HG03571 (cell line): Measurements from ENCODE around the gene OSBPL3.

Experiments
- ATAC-seq: cut with Tn5 transposase; IDR thresholded peaks from one replicate; pipeline ENCODE4 v1.9.1; 2021; ENCODE audit not compliant: unreplicated experiment

Gene OSBPL3

GRCh38 chr7:24899905-24900304 is 80.1 kb downstream of the OSBPL3 start:
- peak; percentile 42 for ATAC-seq

GRCh38 chr7:24899161-24899560 is 80.8 kb downstream of the OSBPL3 start:
- no peak for ATAC-seq

- ATAC-seq = peak; percentile 36
Observed at GRCh38 chr7:24898691-24899090, 81.3 kb downstream of the OSBPL3 start.

DNA sequence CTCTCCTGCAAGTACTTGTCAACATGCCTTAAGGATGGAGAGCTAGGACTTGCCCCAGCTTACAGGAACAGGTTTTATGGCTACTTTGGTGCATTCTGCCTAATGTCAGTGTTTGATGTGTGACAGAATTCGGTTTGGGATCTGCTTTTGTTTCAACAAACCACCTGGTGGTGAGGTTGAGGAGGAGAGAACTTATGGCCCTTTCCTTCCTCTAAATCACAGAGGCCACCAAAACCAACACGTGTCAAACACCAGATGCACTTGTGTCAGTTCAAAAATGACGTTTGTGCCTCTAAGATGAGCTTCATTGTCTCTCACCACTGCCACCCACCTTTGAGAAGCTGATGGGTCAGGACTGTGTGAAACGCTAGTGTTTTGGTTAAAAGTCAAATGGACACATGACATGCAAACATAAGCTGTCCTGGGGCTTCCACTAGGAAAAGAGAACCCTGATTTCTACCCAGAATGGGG is 83.9 kb downstream of the OSBPL3 start:
- ATAC-seq = no peak

- ATAC-seq = no peak
Observed at GRCh38 chr7:24894429-24895221, 85.4 kb downstream of the OSBPL3 start.

DNA sequence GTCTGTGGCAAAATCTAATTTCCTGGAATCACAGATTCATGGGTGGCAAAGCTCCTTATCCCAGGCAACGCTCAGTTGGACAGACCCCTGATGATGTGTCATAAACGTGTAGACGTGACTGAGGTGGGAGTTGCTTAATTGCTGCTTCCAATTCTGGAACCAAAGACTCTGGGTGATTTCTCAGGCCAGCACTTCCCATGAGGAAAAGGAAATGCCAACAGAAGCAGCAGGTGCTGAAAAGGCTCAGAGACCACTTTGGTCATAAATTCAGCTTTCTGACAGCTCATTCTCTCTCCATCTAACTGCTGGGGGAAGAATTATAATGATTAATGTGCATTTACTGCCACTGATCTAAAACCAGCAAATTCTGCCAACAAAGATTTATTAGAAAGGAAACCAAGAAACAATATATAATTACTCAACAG is 88.7 kb downstream of the OSBPL3 start:
- ATAC-seq = no peak

DNA sequence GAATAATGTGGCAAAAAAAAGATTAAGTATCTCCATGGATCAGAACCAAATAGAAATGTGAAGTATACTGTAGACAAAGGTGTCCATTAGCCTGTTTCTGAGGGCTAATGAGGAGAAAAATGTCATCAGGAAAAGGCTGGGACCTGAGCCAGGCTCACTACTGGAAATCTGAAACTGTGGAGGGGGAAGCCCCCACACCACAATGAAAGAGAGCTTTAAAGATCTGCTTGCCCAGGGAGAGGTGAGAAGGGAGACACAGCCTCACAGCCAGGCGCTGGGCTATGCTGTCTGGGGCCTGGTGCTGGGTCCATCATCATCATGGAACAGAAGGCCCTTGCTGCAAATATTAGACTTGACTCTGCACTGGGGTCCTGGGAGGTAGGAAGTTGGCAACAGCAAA is 90.4 kb downstream of the OSBPL3 start:
- ATAC-seq = no peak

- no peak for ATAC-seq
Observed at GRCh38 chr7:24888653-24889052, 91.3 kb downstream of the OSBPL3 start.

DNA sequence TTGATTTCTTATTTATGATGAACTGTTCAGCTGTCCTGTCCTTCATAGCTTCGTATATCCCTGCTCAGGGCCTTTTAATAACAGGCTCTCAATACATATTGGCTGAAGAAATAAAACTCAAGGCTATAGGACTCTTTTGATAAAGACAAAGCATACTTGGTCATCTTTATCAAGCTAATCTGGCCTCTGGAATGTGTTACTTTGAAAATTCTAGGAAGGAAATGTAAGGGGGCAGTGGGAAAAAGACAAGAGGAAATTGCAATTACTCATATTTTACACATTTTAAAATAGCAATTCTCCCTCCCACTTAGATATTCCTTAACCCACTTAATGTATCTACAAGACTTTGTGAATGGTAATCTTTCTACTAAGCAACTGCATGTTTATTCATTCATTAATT is 94.3 kb downstream of the OSBPL3 start:
- ATAC-seq = no peak

DNA sequence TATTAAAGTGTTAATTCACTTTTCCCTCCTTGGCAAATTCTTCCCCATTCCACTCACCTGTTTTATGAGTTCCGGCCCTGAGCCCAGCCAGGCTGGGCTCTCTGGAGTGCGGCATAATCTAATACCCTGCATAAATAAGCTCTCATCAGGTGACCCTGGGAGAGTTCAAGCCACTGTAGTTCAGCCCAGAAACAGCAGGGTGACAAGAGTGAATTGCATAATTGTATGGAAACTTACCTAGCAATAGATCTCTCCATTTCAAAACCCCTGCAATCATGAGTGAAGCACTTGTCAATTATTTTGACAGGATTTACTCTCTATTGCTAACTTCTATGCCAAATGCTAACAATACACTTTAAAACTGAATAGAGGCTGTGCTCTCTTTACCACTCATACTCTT is 94.7 kb downstream of the OSBPL3 start:
- ATAC-seq = no peak

DNA sequence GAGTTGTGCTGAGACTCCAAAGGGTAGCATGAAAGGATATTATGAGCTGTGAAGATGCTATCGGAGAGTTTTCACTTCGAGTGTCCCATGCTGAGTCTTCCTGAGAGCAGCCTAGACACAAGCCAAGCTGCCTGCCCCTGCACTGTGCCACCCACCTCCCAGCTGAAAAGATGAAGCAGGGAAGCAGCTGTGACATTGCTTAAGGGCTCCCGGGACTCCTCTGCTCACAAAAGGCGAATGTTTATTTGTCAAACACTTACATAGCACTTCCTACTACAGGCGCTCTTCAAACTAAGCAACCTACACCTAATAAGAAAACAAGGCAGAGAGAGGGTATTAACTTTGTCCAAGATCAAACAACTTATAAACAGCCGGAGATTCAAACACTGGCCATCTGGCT is 95.6 kb downstream of the OSBPL3 start:
- ATAC-seq = no peak

- ATAC-seq = no peak
Observed at GRCh38 chr7:24883622-24884013, 96.4 kb downstream of the OSBPL3 start.

GRCh38 chr7:24882989-24883621 is 96.9 kb downstream of the OSBPL3 start:
- ATAC-seq = no peak

DNA sequence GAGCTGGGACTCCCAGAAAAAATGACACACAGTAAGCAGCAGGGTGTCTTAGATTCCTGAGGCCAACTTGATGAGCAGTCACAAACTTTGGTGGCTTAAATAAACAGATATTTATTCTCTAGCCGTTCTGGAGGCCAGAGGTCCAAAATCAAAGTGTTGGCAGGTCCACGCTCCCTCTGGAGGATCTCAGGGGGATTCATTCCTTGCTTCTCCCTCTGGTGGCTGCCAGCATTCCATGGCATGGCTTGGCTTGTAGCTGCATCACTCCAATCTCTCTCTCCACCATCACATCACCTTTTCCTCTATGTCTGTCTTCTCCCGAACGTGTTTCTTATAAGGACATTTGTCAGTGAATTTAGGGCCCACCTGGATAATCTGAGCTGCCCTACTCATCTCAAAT is 98.4 kb downstream of the OSBPL3 start:
- no peak for ATAC-seq

DNA sequence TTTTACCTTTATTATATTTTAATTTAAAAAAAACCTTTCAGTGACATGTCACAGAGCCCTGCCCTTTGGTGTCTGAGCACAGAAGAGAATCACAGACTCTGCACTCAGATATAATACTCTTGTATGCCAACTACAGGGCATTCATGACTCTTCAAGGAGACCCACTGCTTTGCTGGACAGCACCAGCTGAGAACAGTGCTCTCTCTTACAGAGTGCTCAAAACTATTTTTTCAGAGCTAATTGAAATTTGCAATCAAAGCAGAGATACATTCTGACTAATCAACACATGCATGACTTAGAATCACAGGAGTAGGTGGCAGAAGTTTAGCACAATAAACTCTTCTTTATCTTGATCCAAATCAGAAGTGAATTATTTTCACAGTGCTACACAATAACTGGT is 99.1 kb downstream of the OSBPL3 start:
- ATAC-seq = no peak

DNA sequence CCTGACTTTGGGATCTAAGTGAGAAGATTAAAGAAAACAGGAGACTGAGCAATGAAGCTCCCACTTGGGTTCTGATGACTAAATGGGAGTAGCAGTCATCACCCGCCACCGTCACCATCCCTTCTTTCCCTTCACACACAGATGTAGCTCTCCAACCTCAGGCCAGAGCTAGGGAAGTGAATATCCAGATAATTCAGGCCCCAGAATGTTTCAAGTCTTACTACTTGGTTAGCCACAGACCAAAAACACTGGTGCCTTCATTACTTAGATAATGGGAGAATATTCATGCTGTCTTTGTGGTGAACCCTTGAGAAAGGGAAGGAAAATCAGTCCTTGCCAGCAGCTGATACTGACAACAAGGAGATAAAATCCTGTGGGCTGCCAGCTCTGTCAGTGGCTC is 100.7 kb downstream of the OSBPL3 start:
- no peak for ATAC-seq

DNA sequence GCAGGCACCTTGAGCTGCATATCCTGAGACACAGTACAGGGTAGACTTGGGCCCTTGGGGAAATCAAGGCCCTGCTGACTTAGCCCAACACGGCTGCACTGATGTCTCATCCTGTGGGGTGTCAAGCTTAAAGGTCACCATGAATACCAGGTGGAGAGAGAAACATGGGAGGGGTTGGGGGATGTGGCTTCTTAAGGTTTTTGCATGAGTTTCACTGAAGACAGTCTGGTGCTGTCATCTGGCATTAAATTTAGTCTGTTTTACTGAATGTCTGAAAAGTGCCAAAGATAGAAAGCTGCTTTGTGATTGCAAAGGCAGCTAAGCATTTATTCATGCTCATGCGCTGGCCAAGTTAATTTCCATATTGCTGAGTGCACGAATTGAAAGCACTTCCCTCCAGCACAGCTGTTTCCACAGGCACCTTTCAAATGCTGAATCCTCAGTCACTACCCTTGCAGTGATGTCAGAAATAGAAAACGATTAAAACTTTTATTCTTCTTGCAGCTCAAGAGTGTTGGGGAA is 102.1 kb downstream of the OSBPL3 start:
- ATAC-seq = peak; percentile 85

DNA sequence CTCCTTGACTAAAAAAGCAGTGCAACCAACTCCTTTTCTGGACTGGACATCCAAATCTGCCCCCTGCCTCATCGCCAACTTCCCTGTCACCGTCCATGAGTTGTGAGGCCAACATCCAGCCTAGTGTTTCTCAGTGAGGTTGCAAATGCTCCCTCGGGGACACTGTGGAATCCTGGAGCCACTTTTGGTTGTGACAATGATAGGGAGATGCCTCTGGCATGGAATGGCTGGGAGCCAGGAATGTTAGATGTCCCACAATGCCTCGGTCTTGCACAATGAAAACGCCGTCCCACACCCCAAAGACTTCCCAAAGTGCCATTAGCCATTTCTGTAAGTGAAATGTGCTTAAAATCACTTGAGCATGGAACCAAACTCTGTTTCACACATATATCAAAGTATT is 105.2 kb downstream of the OSBPL3 start:
- no peak for ATAC-seq

DNA sequence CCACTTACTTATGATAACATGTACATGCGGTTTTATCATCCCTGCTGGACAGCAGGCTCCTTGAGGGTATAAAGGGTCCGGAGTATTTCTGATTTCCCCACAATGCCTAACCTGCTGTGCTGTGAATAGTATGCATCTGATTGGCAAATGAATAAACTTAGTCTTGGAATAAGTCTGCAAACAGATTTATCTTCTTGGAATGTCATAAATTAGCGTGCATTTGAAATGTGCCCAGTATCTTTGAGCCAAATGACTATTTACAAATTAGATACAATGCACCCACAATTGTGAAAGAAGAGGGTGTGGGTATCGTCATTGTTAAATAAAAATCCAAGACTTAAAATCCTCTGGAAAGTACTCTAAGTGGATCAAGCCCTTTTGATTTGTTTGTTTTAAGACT is 106.0 kb downstream of the OSBPL3 start:
- no peak for ATAC-seq

DNA sequence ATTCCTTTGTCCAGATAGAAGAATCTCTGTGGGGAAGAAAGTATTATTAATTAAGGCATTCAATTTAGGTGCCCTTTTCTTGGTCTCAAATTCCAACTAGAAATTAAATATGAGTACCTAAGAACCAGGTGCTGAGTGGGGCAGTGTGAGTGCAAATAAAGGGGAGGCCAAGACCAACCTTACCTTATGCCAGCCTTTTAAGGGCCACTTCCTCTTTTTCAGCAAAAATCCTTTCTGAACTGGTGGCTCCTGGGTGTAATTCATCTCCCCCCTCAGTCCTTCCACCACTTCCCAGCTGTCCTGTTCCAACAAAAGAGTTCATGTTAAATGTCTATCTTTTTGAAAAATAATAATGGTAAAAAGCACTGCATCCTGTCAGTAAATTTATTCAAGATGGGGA is 108.2 kb downstream of the OSBPL3 start:
- no peak for ATAC-seq

- no peak for ATAC-seq
Observed at GRCh38 chr7:24870766-24871165, 109.2 kb downstream of the OSBPL3 start.

DNA sequence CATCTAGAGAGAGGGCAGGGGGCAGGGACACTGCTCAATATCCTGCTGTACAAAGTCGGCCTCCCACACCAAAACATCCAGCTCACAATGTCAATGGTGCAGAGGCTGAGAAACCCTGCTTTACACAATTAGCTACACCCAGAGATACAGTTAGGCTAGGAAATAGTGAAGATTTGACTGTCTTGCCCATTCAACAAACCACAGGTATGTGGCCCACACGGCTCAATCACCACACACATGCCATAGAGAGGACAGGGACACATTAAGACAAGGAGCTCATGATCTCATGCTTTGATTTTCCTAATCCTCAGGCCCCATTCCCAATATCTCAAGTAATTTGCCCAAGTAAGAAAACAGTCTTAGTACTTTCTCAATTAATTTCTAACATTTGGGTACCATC is 110.4 kb downstream of the OSBPL3 start:
- no peak for ATAC-seq
